Neural cell (in vitro differentiated cells): Measurements from ENCODE around the gene ANXA2. TPM values are rescaled to one million over a fixed set of nuclear protein-coding genes. Genes with fewer than 3 reads are reported as not detected.

ENCODE experiments used
- H2AFZ ChIP-seq: fragments of 200-600, 300-800 bp; sonication (generic), shearing (Covaris generic); 2 replicates; pipeline ENCODE4 v1.6.0; 2014; ENCODE audit warnings: low read depth, mild to moderate bottlenecking, antibody characterized with exemption, low read length, moderate library complexity
- H3F3A ChIP-seq: fragments of 200-600 bp; shearing (Covaris generic); 2 replicates; pipeline ENCODE4 v1.6.1; 2016; ENCODE audit warnings: mild to moderate bottlenecking, moderate library complexity, mixed read lengths, antibody characterized with exemption, low read length; ENCODE audit not compliant: insufficient read depth, poor library complexity, severe bottlenecking
- H3K27ac ChIP-seq: fragments of 200-600, 300-800 bp; sonication (generic), shearing (Covaris generic); 2 replicates; pipeline ENCODE4 v1.5.1; 2014; ENCODE audit warnings: mild to moderate bottlenecking, low read length, moderate library complexity
- H3K27me3 ChIP-seq: fragments of 300-800, 200-600 bp; sonication (generic), shearing (Covaris generic); 2 replicates; pipeline ENCODE4 v1.6.0; 2014; ENCODE audit warnings: mild to moderate bottlenecking, low read depth, low read length, moderate library complexity; ENCODE audit not compliant: insufficient read depth
- H3K36me3 ChIP-seq: fragments of 300-800, 200-600 bp; sonication (generic), shearing (Covaris generic); 2 replicates; pipeline ENCODE4 v1.5.1; 2014; ENCODE audit warnings: mild to moderate bottlenecking, antibody characterized with exemption, low read length, moderate library complexity; ENCODE audit not compliant: insufficient read depth
- H3K4me2 ChIP-seq: fragments of 300-800, 200-600 bp; sonication (generic), shearing (Covaris generic); 2 replicates; pipeline ENCODE4 v1.6.0; 2014; ENCODE audit warnings: mild to moderate bottlenecking, low read length
- H3K4me3 ChIP-seq: fragments of 300-800, 200-600 bp; sonication (generic), shearing (Covaris generic); 2 replicates; pipeline ENCODE4 v1.5.1; 2014; ENCODE audit warnings: mild to moderate bottlenecking, low read length, moderate library complexity
- H3K79me2 ChIP-seq: fragments of 200-600 bp; shearing (Covaris generic); replicated peaks from 2 replicates; pipeline ENCODE4 v1.6.0; 2014; ENCODE audit warnings: mild to moderate bottlenecking, low read length, moderate library complexity; ENCODE audit not compliant: insufficient read depth
- H3K9ac ChIP-seq: fragments of 300-800, 200-600 bp; sonication (generic), shearing (Covaris generic); 2 replicates; pipeline ENCODE4 v1.6.1; 2016; ENCODE audit warnings: mild to moderate bottlenecking, low read length, mixed read lengths
- H3K9me2 ChIP-seq: fragments of 200-600 bp; shearing (Covaris generic); 2 replicates; pipeline ENCODE4 v1.6.1; 2016; ENCODE audit warnings: mild to moderate bottlenecking, low read length, mixed read lengths; ENCODE audit not compliant: insufficient read depth
- H3K9me3 ChIP-seq: fragments of 200-600, 300-800 bp; sonication (generic), shearing (Covaris generic); 2 replicates; pipeline ENCODE4 v1.6.1; 2016; ENCODE audit warnings: mild to moderate bottlenecking, mixed run types, low read length, moderate library complexity, mixed read lengths
- H4K20me1 ChIP-seq: fragments of 200-600 bp; shearing (Covaris generic); 2 replicates; pipeline ENCODE4 v1.6.1; 2016; ENCODE audit warnings: mild to moderate bottlenecking, mixed run types; ENCODE audit not compliant: insufficient read depth
- CTCF ChIP-seq: fragments of 450-650 bp; IDR thresholded peaks from 2 replicates; pipeline ENCODE4 v1.5.1; 2014; ENCODE audit warnings: antibody characterized with exemption, mild to moderate bottlenecking, moderate library complexity; ENCODE audit not compliant: poor library complexity, severe bottlenecking
- EP300 ChIP-seq: fragments of 450-650 bp; conservative IDR thresholded peaks from 2 replicates; pipeline ENCODE4 v1.6.1; 2014; ENCODE audit warnings: antibody characterized with exemption, mild to moderate bottlenecking, moderate library complexity; ENCODE audit not compliant: poor library complexity, severe bottlenecking
- EZH2 ChIP-seq: fragments of 200-600, 300-800 bp; shearing (Covaris generic), sonication (generic); IDR thresholded peaks from 2 replicates; pipeline ENCODE4 v1.6.1; 2014; ENCODE audit warnings: antibody characterized with exemption, low read length, borderline replicate concordance, mild to moderate bottlenecking; ENCODE audit not compliant: insufficient read depth, poor library complexity, severe bottlenecking
- MXI1 ChIP-seq: fragments of 450-650 bp; conservative IDR thresholded peaks from 2 replicates; pipeline ENCODE4 v1.6.1; 2014; ENCODE audit warnings: antibody characterized with exemption, mild to moderate bottlenecking; ENCODE audit not compliant: poor library complexity, severe bottlenecking
- POLR2AphosphoS5 ChIP-seq: IDR thresholded peaks from 2 replicates; pipeline ENCODE4 v1.6.1; 2012
- RAD21 ChIP-seq: fragments of 450-650 bp; conservative IDR thresholded peaks from 2 replicates; pipeline ENCODE4 v1.6.1; 2014; ENCODE audit warnings: antibody characterized with exemption, mild to moderate bottlenecking, moderate library complexity
- REST ChIP-seq: IDR thresholded peaks from 2 replicates; pipeline ENCODE4 v1.6.1; 2012; ENCODE audit warnings: borderline replicate concordance
- SMC3 ChIP-seq: fragments of 450-650 bp; conservative IDR thresholded peaks from 2 replicates; pipeline ENCODE4 v1.6.1; 2014; ENCODE audit warnings: antibody characterized with exemption, mild to moderate bottlenecking, moderate library complexity; ENCODE audit not compliant: poor library complexity
- TAF1 ChIP-seq: IDR thresholded peaks from 2 replicates; pipeline ENCODE4 v1.6.1; 2012; ENCODE audit warnings: low read depth
- polyA plus RNA-seq: library from polyadenylated mRNA; depleted of rRNA; stranded (reverse); fragments of >200 nt; gene quantifications from 2 replicates; pipeline ENCODE4 v1.2.3, GENCODE V29; 2014

The ANXA2 gene
- polyA plus RNA-seq, 1 donor from 2014 or later: 6.2 TPM

- H3K9me2 ChIP-seq: no peaks in the 10 kb centered on the region
- H3K9ac ChIP-seq: no peak overlapping the region
- H4K20me1 ChIP-seq: no peaks in the 10 kb centered on the region
- no peaks in the 10 kb centered on the region for H3K9me3 ChIP-seq
- no peaks in the 10 kb centered on the region for H3K36me3 ChIP-seq
- no peaks in the 10 kb centered on the region for H3K79me2 ChIP-seq
- no peak overlapping the region for H3K4me3 ChIP-seq
- H3K27ac ChIP-seq: no peak overlapping the region
- no peak overlapping the region for H3K4me2 ChIP-seq
- TF ChIP-seq MXI1 (no peak), CTCF (no peak), RAD21 (no peak), TAF1 (no peak), SMC3 (no peak), EP300 (no peak), REST (no peak), EZH2 (no peak), POLR2AphosphoS5 (no peak)
- H3F3A ChIP-seq: no peaks in the 10 kb centered on the region
- no peak overlapping the region for H2AFZ ChIP-seq
- H3K27me3 ChIP-seq: no peaks in the 10 kb centered on the region
Measured at GRCh38 chr15:60418096-60418495, 20.3 kb upstream of the ANXA2 start.

- TF ChIP-seq TAF1 (no peak), EZH2 (no peak), POLR2AphosphoS5 (no peak)
- Histone ChIP-seq H3F3A (no peaks in the 10 kb centered on the region), H3K27ac (no peak overlapping the region), H3K27me3 (no peaks in the 10 kb centered on the region), H3K9me3 (no peaks in the 10 kb centered on the region), H3K9ac (no peak overlapping the region), H3K9me2 (no peaks in the 10 kb centered on the region), H3K79me2 (no peaks in the 10 kb centered on the region), H3K36me3 (no peaks in the 10 kb centered on the region), H3K4me3 (no peak overlapping the region), H4K20me1 (no peaks in the 10 kb centered on the region), H3K4me2 (no peak overlapping the region), H2AFZ (no peak overlapping the region)
Measured at GRCh38 chr15:60417112-60417511, 19.3 kb upstream of the ANXA2 start.

GRCh38 chr15:60416484-60416883 lies 18.7 kb upstream of the ANXA2 start:
- no peak overlapping the region for H2AFZ ChIP-seq
- TF ChIP-seq CTCF (no peak), RAD21 (no peak), TAF1 (no peak), MXI1 (no peak), EP300 (no peak), SMC3 (no peak), REST (no peak), POLR2AphosphoS5 (no peak), EZH2 (no peak)
- no peaks in the 10 kb centered on the region for H3K9me3 ChIP-seq
- no peak overlapping the region for H3K4me2 ChIP-seq
- no peaks in the 10 kb centered on the region for H3K9me2 ChIP-seq
- no peak overlapping the region for H3K9ac ChIP-seq
- H3F3A ChIP-seq: no peaks in the 10 kb centered on the region
- no peaks in the 10 kb centered on the region for H3K79me2 ChIP-seq
- H3K4me3 ChIP-seq: no peak overlapping the region
- no peaks in the 10 kb centered on the region for H4K20me1 ChIP-seq
- H3K27ac ChIP-seq: no peak overlapping the region
- H3K36me3 ChIP-seq: no peaks in the 10 kb centered on the region
- no peaks in the 10 kb centered on the region for H3K27me3 ChIP-seq
